GM21786 (cell line): ENCODE data around the gene ILRUN.
A peak's percentile ranks its signal among the peaks of the same experiment; 100 is the strongest.
"Not testable (repeated sequence)": the region's sequence is repeated elsewhere in the genome, so short reads cannot be mapped to it uniquely, and the experiment has no call there.

Experiments used
- ATAC-seq: cut with Tn5 transposase; IDR thresholded peaks from one replicate; pipeline ENCODE4 v1.9.1; 2021; ENCODE audit not compliant: unreplicated experiment

The ILRUN gene

DNA sequence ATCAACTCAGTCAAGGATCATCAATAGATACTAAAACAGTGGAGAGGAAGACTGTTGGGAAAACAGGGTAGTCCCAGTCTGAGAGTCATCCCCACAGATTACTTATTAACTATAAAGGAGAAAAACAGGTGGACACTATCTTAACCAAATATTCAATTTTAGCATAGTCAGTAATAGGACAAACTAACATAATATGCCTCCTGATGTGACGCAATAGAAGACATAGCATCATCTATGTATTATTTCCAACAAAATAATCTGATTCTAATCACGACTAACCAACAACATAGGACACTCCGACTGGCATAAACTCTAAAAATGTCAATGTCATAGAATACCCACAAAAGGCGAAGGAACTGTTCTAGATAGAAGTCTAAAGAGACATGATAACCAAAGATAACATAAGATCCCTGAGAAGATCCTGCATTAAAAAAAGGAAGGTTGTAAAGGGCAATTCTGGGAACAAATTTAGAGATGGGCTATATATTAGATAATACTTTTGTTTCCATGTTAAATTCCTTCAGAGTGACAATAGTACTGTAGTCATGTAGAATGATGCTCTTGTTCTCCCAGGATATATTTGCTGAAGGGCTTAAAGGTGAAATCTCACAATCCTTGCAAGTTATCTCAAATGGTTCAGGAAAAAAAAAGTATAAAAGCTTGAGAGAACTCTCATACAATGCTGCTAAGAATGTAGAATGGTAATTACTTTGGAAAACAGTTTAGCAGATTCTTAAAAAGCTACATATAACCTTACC, 28.9 kb downstream of the ILRUN start:
- no peak for ATAC-seq

DNA sequence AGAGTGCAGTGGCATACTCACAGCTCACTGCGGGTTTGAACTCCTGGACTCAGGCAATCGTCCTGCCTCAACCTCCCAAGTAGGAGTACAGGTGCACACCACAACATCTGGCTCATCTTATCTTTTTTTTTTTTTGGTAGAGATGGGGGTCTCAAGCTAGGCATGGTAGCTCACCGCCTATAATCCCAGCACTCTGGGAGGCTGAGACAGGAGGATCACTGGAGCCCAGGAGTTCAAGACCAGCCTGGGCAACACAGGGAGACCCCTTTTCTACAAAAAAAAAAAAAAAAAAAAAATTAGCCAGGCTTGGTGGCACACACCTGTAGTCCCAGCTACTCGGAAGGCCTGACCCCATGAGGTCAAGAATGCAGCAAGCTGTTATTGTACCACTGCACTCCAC, 31.5 kb downstream of the ILRUN start:
- no peak for ATAC-seq

DNA sequence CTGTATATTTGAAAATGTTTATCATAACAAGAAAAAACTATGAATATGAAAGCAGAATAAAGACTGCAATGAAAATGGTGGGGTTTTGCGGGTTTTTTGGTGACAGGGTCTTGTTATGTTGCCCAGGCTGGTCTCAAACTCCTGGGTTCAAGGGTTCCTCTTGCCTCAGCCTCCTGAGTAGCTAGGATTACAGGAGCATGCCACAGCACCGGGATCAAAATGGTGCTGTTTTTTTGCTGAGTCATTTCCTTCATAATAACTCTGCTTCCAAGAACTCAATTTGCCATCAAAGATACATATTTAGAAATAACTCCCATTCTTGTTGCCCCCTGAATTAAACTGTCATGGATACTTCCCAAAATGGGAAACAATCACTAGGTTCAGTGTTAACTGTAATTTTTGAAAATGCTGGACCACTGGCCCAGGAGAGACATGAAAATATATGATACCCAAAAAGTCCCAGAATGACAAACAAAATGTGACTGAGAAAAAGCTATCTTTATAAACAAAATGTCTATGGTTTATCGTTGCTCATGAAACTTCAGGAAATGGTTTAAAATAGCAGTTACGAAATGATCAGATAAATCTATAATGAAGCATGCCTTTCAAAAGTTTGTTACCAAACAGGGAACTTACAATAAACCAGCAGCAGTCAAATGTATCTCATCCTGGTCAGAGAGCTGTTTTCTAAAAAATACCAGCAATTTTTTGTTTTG, 32.2 kb downstream of the ILRUN start:
- ATAC-seq = no peak

DNA sequence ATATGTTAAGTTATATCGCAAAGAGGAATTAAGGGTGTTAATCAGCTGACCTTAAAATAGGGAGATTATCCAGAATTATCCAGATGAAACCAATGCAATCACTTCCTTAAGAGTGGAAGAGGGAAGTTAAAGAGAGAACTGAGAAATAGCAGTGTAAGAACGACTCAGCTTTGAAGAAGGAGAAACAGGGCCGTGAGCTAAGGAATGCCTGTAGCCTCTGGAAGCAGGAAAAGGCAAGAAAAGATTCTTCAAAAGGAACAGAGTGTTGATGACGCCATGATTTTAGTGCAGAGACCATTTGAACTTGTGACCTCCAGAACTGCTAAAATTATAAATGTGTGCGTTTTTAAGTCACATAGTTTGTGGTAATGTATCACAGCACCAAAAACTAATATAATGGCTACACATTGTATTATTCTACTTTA, 32.7 kb downstream of the ILRUN start:
- ATAC-seq = no peak

DNA sequence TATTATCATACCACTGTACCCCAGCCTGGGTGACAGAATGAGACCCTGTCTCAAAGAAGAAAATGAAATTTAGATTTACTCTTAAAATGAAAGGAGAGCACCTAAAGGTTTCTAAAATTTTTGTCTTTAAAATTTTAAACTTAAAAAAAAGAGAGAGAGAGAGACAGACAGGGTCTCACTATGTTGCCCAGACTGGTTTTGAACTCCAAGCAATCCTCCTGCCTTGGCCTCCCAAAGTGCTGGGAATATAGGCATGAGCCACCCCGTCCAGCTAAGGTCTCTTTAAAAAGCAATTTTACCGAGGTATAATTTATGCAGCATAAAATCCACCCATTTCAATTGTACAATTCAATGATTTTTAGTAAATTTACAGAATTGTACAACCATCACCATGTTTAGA, 33.2 kb downstream of the ILRUN start:
- ATAC-seq = no peak

DNA sequence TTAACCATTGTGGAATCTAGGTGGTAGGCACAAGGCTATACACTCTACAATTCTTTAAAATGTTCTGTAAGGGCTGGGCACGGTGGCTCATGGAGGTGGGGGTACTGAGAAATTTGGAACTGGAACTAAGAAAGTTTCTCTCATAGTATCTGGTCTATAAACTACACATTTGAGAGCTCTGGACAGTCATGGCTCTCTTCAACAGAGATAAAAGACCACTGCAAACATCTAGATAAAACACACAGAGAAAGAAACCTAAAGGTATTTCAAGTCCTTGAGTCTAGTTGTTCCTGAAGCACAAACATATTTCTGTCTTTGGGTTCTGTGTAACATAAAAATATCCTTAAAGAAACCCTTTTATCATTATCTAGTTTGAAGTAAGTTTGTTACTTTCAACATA, 35.2 kb downstream of the ILRUN start:
- ATAC-seq = no peak

DNA sequence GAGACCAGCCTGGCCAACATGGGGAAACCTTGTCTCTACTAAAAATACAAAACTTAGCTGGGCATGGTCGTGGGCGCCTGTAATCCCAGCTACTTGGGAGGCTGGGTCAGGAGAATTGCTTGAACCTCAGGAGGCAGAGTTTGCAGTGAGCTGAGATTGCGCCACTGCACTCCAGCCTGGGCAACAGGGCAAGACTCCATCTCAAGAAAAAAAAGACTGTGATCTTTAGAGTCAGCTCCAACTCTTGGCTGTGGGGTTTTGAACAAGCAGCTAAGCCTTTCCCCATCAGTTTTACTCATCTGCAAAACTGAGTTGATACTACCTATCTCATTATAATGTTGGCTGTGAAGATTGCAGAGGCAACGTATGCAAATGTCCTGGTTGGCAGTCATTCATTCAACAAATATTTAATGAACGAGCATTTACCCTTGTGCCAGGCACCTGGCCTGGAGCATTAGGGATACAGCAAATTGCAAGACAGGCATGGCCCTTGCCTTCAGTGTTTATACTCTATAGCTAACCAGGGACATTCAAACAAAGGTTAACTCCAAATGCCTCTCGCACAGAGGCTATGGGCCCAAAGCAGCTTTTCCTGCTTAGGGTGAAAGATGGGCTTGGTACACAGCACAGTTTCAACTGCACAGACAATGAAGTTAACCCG, 37.8 kb downstream of the ILRUN start:
- ATAC-seq = no peak

DNA sequence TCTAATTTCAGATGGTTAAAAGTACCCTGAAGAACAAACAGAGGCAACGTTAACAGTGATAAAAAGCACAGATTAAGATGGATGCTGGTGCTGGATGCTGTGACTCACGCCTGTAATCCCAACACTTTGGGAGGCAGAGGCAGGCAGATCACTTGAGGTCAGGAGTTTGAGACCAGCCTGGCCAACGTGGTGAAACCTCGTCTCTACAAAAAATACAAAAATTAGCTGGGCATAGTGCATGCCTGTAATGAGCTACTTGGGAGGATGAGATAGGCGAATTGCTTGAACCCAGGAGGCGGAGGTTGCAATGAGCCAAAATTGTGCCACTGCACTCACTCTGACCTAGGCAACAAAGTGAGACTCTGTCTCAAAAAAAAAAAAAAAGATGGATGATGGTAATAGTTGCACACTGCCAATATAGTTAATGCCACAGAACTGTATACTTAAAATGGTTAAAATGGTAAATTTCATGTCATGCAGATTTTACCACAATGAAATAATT, 38.5 kb downstream of the ILRUN start:
- ATAC-seq = not testable (repeated sequence)

DNA sequence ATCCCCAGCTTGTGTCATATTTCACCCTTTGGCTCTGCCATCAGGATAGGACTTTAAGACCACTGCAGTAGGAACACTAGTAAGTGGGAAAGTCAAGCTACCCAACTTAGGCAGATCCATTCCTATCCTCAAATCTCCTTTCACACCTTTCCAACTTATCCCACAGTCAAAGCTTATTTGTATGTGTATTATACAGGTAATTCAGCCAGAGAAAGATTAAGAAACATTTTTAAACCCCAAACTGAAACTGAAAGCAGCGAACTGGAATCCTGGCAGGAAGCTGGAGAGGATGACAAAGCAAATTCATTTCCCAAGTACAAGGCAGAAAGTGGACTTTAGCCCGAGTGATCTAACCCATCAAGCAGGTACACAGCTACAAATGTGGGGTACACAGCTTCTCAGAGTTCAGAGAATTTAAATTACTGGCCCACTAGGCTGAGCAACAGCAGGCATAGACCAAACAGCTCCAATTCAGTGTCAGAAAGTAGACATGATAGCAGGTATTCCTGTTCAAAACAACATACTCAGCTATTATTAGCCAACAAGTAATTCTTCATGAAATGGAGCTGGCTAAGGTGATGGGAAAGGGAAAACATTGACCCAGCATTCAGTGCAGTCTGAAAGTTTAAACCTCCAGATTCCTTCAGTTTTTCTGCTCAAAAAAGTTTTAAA, 39.1 kb downstream of the ILRUN start:
- ATAC-seq = no peak

DNA sequence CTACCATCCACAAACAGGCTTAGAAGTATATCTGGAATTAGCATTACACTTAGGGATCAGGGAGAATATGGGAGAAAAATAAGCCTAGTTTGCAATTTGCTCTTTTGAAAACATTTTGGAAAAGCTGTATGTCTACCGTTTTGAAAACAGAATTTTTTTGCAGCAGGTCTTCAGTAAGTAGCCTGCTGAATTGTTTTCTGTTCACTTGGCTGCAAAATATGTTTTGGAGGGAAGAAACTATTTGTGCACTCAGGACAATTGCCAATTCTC, 39.6 kb downstream of the ILRUN start:
- ATAC-seq = no peak

DNA sequence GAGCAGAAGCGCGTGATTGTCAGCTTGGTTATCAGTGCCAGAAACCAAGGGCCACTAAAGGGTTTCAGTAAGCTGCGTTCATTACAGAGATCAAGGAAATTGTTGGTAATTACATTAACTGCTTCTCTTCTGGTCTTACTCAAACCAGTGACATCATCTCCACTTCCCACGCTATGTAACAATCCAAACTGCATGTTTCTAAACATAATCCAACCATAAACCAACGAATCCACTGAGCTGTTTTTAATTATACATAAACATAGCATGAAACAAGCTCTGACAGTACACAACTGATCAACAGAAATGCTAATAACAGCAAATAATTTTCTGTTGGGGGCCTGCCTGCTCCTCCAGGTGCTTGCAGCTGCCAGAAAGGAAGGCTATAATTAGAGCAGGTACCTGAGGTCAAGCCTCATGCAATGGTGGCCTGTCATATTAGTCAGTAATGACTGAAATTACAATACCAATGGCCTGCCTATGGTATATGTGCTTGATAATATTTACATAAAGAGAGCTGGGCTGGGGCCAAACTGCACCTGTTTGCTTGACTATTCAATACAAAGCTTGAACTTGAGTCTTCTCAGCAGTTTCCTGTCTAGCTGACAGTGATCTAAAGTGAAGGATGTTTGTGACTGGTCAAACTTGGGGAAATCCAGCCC, 40.1 kb downstream of the ILRUN start:
- ATAC-seq = peak; percentile 83

DNA sequence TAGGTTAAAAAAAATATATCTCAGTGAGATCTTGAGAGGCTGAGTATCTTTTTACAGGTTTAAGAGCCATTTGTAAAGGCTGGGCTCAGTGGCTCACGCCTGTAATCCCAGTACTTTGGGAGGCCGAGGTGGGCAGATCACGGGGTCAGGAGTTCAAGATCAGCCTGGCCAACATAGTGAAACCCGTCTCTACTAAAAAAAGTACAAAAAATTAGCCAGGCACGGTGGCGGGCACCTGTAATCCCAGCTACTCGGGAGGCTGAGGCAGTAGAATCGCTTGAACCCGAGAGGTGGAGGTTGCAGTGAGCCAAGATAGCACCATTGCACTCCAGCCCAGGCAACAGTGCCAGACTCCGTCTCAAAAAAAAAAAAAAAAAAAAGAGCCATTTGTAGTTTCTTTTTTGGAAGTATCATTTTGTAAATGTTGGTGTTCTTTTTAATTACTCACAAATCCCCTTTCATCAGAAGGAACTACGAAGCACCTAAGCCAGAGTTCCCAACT, 40.6 kb downstream of the ILRUN start:
- ATAC-seq = not testable (repeated sequence)

DNA sequence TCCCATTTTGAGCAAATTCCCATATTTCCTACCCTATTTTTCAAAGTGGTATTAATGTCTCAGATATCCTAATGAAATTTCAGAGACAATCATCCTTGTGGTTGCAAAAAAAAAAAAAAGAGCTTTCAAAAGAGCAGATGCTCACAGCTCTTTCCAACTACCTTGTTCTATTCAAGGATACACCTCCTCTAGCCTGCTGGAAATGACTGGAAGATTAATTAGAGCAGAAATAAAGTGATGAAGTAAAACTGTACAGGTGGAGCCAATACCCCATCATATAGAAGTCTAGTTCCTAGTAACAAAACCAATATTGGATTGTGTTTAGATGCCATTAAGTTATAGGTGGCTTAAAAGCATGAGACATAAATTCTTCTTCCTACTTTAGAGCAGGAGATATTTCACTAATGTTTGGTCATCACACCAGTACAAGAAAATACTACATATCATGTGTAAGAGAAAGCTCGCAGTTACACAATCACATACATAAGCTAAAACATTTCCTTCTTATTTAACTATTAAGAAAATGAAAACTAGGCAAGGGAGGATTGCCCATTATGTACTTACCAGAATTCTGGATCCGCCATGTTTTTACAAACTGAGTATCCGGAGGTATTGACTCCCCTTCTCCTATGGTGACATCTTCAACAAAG, 42.4 kb downstream of the ILRUN start:
- no peak for ATAC-seq

DNA sequence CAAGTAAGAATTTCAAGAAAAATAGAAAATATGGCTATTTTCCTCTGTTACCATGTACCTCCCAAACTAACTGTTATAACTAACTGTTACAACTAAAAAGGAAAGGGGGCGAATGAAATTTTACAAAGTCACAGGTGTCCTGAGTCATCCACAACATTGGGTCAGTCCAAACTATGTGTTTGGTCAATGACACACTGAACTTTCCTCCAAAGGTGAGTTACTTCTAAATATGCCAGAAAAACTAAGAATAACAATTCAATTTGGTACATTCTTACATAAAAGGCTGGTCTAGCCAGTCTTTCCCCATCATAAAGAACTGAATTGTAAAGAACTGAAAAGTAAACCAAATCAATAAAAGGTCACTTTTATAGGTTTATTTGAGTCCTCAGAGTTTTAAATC, 44.3 kb downstream of the ILRUN start:
- no peak for ATAC-seq

DNA sequence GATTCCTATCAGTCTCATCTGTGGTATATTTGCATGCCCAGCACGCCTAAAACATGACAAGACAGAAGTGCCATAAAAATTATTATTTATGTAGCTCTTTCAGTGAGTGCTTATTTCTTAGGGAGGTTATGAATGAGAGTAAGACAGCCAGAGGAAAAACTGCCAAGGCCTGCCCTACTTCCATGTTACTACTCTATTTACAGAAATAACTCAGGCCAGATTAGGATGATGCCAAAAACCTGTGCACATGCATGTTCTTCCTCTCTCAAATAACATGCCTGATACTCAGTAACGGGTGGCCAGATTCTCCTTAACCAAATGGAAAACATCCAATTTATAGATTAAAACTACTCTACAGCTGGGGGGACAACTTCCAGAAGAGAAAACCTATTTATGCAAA, 45.7 kb downstream of the ILRUN start:
- ATAC-seq = no peak

DNA sequence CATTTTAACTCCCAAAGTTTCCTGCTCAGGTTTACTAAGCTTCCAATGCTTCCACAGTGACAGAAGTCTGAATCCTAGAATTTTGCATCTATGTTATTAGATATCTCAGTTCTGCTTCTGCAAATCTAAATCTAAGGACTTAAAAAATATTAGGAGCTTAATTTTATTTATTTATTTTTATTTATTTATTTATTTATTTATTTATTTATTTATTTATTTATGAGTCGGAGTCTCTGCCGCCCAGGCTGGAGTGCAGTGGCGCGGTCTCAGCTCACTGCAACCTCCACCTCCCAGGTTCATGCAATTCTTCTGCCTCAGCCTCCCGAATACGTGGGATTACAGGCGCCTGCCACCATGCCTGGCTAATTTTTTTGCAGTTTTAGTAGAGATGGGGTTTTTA, 46.3 kb downstream of the ILRUN start:
- ATAC-seq = not testable (repeated sequence)

DNA sequence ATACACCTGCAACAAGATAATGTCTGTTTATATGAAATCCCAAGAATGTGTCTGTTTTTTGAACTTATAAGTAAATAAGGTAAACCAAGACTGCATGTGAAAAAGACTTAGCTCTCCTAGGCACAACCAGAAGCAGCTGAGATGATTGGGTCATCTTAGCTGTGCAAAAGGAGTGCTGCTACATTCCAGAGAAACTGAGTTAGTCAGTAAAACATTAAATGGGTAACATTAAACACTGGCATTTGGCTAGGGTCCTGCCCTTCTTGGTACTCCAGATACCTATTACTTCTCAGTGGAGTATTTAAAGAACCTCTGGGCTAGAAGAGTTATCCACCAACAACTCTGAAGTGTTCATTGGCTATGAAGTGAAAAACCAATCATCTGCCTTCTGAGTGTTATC, 47.8 kb downstream of the ILRUN start:
- no peak for ATAC-seq
